SHP77 (cell line): Measurements from ENCODE around the gene PHLDB2.
A peak's percentile ranks its signal among the peaks of the same experiment; 100 is the strongest.

ENCODE experiments used
- DNase-seq, 2 experiments: peaks; one replicate each; lab custom pipeline; 2025; lab: John Stamatoyannopoulos, UW

Gene PHLDB2

DNA sequence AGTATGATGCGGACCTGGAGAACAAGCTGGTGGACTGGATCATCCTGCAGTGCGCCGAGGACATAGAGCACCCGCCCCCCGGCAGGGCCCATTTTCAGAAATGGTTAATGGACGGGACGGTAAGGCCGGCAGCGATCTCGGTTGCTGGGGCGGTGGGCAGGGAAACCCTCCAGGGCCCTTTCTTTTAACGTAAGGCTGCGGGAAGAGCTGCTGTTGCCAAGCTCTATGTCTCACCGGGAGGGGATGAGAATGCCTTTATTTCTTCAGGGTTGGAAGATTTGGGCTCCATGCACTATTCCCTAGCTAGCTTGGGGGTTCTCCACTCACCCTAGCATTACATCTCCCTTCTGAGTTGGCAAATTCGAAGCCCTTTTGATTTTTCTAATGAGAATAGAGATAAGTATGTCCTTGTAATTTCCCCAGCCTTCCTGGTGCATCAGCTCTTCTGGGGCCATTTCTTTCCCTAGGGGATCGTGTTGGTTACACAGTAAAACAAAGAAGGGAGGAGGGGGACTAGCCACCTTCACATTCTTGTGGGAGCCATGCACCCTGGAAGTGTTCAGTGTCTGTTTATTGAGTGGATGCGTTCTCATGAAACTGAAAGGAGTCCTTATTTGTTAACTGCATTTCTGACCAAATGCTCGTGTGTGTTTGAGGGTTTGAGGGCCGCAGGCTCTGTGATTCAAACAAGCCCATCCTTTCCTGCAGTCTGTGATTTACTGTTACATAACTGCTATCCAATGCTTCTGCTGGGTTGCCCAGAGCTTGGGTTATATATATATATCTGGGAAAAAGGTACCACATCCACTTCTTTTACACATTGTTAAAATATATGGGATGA lies 140.6 kb downstream of the PHLDB2 start:
- peak; percentile 38 to 55 for DNase-seq

DNA sequence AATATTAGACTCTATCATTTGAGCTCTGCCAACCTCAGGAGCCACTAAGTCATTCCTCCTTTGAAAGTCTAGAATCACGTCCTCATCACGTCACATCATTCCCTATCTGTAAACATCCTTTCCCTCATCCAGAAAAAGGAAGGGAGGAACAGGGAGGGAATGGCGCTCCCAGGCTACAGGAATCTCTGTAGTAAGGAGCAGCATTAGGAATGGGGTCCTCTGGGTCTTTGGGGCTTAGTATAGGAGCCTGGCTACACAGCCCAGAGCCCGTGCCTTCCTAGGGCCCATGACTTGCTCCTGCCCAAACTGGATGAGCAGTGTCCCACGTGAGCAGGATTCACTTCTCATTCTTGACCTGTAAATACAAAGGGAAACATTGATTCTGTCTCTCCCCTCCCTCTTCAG lies 141.3 kb downstream of the PHLDB2 start:
- no peak for DNase-seq

DNA sequence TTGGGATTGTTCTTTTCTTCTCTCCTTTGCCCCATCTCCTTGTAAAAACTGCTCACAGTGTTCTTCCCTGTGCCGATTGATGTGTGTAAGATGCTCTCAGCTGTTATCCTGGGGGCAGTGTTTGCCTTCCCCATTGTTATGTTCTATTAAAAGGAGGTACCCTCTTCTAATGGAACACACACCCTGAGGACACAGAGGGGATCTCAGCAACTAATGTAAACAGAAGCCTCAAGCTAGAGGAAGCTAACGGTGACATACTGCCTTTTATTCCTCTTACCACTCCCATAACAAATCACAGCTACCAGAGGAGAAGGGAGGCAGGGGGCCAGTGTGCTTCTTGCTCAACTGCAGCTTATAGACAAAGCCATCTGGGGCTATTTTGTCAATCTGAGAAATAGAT lies 141.9 kb downstream of the PHLDB2 start:
- DNase-seq: no peak

DNA sequence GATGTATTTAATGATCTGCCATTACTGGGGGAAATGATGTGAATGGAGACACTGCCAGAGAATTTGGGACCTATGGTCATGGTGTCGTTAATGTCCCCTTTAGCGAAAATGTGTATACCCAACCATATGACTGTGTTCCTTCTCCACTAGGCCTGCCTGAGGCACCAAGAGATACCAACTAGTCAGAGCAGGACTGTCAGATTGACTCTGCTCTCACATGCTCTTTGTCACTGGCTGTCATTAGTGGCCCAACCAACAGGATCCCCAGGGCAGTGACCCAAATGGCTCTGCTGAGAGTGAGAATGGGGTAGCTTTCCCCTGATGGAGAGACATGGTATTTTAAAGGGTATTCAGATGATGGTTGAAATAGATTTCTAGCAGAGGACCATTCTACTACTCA lies 142.5 kb downstream of the PHLDB2 start:
- no peak for DNase-seq

DNA sequence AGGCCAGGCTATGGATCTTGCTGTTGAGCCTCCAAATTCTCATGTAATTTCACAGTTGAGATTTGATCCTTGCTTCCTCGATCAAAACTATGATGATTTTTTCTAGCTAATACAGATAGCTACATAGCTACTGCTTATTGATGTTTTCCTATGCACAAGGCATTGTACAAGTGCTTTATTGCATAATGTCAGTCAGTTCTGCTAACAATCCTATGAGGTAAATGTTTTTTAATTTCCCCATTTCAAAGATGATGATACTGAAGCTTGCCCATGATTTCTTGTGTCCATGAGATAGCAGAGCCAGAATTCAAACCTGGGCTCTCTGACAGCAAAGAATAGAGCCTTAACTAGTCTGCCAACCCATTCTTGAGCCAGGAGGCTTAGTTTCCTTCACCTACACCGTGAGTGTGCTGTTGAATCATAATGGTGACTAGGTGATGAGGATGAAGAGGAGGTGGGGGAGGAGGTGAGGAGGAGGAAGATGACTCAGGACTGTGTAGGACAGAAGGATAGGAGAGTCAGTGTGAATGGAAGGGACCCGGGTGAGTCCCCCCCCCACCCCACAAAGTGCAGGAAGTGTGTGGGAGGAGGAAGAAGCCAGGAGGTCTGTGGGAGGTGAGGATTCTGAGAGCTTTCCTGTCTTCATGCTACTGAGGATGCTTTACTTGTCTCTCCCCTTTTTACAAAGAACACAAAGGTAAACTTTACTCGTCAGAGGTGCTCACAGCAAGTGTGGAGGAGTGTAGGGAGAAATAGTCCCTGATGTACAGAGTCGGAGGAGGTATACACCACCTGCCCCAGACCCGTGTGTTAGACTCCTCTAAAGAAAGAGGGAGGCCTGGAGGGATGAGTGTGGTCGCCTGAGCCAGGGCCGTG lies 143.3 kb downstream of the PHLDB2 start:
- DNase-seq: no peak

DNA sequence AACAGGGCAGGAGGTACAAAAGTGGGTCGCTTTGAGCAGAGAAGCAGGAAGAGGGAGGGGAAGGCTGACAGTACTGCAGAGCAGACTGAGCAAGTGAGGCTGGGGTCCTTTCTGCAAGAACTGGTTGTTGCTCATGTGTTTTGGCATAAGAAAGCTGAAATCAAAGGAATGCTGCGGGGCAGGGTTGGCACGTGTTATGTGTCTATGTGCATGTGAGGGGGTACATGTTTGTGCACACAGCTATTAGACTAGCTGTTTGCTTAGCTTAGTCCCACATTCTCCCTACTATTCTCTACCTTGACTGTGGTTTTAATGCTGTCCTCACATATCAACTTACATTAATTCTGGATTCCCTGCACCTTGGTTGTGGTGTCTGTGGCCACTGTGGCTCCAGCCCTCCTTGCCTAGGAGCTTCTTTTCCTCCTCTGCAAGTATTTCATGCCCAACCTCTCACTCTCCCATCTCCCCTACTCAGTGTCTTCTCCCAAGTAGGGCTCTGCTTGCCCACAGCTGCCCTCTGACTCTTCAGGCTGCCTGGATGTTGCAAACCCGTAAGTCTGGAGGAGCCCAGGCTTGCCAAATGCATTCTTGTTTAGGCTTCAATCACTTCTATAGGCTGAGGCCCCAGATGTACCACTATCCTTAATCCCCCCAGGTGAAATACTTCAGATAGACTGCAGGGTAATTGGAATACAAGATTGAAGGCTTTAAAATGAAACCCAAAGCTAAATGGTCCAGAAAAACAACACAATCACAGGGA lies 144.4 kb downstream of the PHLDB2 start:
- DNase-seq: no peak

DNA sequence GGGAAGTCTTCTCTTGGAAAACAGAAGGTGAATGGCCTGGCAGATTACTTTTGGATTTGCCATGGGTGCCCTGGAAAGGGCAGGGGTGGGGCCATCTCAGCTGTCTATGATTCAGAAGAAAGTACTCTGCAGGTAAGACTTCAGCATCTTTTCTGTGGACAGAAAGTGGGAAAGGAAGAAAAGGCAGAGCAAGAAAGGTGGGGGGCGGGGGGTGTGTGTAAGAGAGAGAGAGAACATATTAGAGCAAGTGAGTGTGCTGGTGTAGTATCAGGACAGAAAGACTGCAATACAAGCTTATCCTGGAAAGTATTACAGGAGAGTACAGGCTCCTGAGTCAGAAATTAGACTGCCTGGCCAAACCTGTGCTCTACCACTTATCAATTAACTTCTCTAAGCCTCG lies 145.1 kb downstream of the PHLDB2 start:
- DNase-seq: no peak

DNA sequence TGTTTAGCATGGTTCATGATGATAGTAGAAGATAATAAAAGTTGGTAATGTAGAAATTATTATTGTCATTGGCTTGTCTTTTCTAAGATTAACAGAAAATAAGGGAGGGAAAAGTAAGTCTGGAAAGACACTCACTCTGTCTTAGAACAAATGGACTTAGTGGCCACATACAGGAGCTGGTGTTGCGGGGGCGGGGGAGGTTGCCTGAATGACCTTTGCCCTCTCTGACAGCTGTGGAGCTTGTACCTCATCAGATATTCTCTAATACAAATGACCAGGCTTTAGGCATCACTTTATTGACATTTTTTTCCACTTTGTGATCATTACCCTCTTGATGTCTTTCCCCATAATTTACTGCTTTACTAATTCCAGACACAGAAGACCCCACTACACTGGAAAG lies 145.6 kb downstream of the PHLDB2 start:
- DNase-seq: no peak

DNA sequence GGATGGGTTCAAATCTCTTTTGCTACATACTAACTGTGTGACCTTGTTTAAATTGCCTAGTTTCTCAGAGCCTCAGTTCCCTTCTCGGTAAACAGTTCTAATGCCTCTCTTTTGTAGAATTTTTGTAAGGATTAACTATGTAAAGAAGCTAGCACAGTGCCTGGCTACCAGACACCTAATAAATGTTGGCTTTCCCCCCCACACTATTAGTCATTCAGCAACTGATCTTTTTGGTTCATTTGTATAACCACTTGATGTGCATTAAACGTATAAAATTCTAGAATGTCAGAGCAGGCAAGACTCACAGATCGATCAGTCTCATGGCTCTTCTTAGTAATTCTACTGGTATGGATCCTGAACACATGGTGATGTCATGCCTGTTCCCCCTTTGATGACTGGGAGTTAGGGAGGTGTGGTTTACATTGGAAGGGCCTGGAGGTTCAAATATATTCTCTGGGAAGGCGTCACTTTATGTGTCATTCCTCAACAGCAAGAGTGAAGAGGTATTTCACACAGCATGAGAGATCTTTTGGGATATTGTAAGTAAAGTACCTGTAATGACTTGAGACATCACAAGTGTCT lies 146.1 kb downstream of the PHLDB2 start:
- no peak for DNase-seq

DNA sequence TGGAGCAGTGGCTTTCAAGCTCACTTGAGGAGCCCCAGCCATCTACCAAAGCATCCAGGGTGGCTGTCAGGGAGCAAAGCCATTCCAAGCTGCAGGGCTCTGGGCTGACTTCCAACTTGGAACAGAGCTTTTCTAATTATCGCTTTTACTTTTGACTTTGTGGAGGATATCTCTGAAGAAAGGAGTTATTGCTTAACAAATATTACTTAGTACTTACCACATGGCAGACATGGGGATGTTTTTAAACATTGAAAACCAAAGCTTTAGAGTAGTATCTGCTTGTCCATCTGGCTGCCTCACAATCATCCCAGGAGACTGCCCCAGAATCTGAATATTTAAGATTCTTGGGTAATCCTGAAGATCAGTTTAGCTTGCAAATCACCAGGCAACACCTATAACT lies 148.6 kb downstream of the PHLDB2 start:
- no peak for DNase-seq

DNA sequence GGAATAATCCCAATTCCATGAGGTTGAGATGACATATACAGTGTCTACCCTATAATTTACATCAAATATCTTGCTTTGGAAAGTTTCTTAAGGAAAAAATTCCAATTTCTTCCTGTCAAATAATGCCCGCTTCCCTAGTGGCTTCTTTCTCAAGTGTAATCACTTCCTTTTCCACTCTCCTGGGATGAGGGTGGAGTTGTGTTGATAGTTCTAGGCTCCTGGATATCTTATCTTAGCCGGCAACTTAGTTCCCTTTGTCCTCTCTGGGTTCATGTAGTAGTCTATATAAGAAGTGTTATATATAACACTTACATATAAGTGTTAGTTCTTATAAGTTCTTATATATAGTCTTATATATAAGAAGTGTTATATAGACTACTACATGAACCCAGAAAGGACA lies 150.6 kb downstream of the PHLDB2 start:
- no peak for DNase-seq

DNA sequence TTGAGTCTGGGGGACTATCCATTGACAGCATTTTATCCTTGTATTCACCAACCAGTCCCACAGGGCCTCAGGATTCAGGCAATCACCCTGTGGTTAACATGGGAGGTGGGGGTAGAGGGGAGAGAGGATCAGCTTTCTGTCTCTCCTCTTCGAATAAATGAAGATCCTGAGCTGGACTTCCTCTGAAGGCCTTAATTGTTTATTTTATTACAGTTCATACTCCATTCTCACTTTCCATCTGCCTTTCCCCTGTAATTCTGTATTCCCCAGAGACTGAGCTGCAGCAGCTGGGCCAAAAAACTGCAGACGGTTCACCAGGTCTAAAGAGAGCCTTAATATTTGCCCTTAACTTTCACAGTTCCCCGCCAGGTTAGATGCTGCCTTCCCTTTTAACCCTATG lies 151.6 kb downstream of the PHLDB2 start:
- DNase-seq: no peak

DNA sequence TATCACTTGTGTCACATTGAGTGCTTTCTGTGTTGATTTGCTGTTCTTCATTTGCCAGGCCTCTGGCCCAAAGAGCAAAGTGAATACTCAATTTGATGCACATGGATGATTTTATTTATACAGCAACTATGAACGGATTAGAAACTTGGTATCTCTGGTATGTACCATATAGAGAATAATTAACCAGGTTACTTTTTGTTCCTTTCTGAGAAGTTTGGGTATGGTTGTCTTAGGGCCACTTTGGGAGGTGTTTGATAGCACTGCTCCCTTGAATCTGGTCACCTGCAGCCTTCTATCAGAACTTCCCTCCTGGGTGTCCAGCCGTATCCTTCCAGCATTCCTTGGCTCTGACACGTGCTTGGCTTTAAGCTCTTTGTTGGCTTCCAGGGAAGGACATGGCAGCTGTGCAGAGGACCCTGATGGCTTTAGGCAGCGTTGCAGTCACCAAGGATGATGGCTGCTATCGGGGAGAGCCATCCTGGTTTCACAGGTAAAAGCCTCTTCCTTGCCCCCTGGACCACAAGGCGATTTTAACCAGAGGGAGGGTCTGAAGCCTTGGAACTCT lies 152.4 kb downstream of the PHLDB2 start:
- no peak for DNase-seq

DNA sequence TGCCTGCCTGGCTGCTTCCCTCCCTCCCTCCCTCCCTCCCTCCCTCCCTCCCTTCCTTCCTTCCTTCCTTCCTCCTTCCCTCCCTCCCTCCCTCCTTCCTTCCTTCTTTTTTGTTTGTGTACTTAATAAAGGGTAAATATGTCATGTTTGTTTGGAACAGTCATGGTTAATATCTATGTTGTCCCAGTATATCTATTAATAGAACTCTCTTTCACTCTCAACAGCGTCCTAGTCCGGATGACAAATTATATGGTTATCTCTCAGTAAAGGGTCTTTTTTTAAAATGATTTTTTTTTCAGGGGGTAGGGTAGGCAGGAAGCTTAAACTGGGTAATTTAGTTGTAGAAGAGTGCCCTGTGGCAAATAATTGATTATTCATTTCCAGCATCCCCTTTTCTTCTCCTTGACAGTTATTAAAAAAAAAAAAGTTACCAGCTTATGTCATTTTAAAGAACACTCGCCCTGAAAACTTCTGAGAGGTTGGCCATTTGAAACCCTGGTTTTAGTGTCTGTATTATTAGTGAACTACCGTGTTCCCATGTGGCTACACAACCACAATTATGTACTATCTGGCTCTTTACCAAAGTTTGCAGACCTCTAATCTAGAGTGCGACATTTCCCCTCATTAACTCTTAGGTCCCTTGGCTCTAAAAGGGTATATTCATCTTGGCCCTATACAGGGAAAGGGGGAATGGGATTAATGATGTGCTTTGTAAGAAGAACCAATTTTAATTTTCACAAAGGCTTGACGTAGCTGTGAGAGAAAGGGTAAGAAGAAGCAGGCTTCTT lies 153.3 kb downstream of the PHLDB2 start:
- no peak for DNase-seq

DNA sequence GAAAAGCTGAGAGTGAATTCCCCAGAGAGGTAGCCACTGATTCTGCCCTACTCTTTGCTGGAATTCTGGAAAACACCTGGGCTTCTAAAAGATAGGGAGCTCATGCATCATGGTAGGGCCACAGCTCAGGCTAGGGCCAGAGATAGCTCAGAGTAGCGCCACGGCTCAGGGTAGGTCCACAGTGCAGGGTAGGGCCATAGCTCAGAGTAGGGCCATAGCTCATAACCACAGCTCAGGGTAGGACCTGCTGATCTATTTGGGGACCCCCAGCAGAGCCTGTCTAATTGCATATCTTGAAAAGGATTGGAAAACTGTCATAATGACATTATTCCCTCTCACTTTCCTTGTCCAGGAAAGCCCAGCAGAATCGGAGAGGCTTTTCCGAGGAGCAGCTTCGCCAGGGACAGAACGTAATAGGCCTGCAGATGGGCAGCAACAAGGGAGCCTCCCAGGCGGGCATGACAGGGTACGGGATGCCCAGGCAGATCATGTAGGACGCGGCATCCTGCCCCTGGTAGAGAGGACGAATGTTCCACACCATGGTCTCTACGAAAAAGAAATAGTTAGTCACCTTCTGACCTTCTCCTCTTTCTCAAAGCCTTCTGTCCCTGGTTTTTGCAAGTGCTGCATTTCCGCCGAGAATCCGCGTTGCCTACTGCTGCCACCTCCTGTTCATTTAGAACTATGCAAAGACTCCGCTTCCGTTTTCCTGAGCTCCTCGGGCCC lies 154.2 kb downstream of the PHLDB2 start:
- peak; percentile 46 to 64 for DNase-seq

DNA sequence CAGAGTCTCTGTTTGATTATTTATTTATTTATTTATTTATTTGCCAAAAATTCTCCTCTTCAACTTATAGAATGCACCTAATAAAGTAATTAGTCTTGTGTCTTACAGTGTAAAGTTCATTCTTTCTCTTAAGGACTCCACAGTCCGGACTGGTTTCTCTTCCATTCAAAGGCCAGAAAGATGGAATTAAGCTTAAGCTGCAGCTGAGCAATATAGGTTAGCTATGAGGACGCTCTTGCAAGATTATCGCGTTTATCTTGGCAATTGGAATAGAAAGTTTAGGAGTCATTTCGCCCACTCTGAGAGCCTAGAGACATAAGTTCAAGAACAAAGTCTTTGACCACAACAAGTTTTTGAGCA lies 154.7 kb downstream of the PHLDB2 start:
- DNase-seq: no peak

DNA sequence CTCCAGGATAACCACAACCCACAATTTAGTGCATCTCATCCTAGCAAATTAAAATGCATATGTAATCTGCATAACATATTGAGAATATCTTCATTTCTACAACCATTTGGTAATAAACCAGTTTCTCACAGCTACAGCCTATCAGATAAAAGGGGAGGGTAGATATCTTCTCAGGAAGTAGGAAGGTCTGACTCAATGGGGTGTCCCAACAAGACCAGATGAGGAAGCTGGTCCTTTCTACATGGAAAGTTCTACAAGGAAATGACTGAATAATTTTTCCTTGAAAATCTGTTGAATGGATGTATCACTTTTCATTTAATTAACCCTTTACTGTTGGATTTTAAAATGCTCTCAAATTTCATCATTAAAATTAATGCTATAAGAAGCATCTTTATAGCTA lies 158.0 kb downstream of the PHLDB2 start:
- no peak for DNase-seq

DNA sequence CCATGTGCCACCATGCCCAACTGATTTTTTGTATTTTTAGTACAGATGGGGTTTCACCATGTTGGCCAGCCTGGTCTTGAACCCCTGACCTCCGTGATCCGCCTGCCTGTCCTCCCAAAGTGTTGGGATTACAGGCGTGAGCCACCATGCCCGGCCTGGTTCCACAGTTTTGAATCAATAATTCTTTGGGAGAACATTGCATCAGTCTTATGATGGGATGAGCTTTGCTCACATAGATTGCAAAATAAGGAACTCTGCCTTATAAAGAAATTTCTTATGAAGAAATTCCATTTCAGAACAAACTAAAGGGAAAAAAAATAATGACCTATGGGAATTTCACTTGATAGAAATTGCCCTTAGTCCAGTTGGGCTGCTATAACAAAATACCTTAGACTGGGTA lies 159.6 kb downstream of the PHLDB2 start:
- DNase-seq: no peak

DNA sequence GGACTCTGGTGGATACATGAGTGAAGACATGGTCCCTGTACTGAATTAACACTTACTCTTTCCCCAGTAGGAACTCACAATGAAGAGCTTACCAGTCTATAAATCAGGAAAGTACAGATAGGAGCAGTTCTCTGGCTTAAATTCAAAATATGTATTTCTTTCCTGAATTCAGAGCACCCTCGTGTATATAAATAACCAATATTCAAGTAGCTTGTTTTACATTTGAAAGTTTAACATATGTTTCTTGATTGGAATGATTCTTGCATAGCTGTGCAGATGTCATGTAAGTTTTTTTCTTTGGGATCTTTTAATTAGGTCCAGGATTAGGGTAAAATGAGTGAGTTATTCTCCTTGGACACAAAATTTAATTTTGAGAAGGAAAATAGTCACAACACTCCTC lies 160.7 kb downstream of the PHLDB2 start:
- DNase-seq: no peak

DNA sequence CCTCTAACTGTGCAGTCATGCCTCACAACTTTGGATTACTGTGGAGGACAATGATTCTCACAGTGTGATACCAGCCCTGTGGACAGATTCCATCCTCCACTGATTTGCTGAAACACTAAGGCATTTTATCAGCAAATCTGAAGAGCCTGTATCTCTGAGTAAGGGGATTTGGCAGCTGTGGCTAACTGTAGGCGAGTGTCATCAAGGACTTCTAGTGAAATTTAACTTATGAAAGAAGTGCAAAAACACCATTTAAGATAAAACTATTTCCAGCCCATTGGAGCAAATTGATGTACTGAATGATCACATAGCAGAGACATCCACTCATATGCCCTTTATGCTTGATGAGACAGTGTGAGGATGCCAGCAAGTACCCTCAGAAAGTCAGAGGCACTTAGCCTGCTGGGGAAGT lies 161.6 kb downstream of the PHLDB2 start:
- no peak for DNase-seq
